ENCODE results near the gene SLC25A42. TPM values are rescaled to one million over a fixed set of nuclear protein-coding genes. Genes with fewer than 3 reads are reported as not detected.
A peak's percentile ranks its signal among the peaks of the same experiment; 100 is the strongest.

The SLC25A42 gene
- total and polyA plus RNA-seq, 5 experiments from 2014 or later, result 6.2 to 33.6 (median 14.5) TPM

GRCh38 chr19:19053508-19054314, 10.1 kb upstream of the SLC25A42 start:
- H3K27me3 Mint-ChIP-seq, result no peaks in the 10 kb centered on the region
- POLR2A ChIA-PET, result interaction anchor here (1.0 kb wide), 1 partner anchor 138 kb away, joined by 3 read pairs; the partner anchor contains the start of gene BORCS8
- ATAC-seq (peak; percentile 60 to 89), DNase-seq (peak; percentile 34 to 81 (median 64))
- H3K4me1 Mint-ChIP-seq, result peaks cover 0 to 2% (median 0%) of the 10 kb centered on the region in 4 donors
- no peak overlapping the region for H3K4me3 Mint-ChIP-seq
- H3K9me3 Mint-ChIP-seq, result no peaks in the 10 kb centered on the region
- peaks cover 0 to 49% (median 4%) of the 10 kb centered on the region in 3 donors for H3K36me3 Mint-ChIP-seq
- H3K27ac Mint-ChIP-seq, result no peak overlapping the region

DNA sequence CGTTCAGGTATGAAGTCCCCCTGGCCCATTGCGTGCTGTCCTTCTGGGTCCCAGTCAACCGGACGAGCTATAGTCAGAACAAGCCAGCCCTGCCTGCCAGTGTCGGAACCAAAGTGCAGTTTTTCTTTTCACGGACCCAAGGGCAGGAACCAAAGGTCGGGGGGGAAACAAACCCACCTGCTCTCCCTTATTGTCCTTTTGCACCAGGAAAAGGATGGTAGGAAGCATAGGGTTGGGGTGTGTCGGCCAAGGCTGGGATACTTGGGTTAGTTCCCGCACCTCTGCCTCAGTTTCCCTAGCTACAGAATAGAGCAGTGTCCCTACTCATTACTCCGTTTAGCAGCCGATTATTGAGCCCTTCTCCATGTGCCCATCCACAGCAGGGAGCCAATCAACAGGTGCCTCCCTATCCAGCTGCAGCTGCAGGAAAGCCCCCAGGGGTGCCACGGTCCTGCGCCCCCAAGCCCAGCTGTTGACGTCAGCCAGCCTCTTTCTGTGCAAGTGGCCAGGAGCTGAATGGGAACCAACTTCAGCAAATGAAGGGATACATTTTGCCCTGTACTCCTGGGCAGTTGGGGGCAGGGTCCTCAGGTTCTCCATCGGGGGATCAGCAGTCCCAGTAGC, 9.4 kb upstream of the SLC25A42 start:
- Mint-ChIP-seq H3K27me3 (no peaks in the 10 kb centered on the region), H3K27ac (peak overlapping the region in 1 of 10 donors; percentile 27), H3K4me1 (peaks cover 0 to 2% (median 0%) of the 10 kb centered on the region in 4 donors), H3K9me3 (no peaks in the 10 kb centered on the region), H3K4me3 (no peak overlapping the region), H3K36me3 (peaks cover 0 to 45% (median 4%) of the 10 kb centered on the region in 3 donors)
- ATAC-seq (no peak), DNase-seq (no peak)
- POLR2A ChIA-PET, result interaction anchor here (0.8 kb wide), 1 partner anchor 43 kb away, joined by 3 read pairs; no protein-coding TSS in a partner anchor

DNA sequence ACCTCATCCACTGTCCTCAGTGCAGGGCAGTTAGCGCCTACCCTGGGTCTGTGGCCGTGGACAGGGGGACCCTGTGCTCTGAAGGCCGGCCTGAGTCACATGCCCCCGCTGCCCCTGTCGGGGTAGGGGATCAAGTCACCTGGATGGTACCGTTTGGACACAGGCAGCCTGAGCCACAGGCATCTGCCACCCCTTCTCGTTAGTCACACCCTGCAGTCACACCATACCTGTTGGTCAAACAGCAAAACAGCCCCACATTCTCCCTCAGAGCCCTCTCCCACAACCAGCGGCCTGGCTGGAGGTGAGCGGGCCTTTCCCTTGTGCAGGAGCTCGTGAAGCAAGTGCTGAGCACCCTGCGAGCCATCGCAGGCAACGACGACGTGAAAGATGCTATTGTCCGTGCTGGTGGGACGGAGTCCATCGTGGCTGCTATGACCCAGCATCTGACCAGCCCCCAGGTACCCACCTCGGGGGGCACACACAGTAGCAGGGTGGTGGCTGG, 8.8 kb upstream of the SLC25A42 start:
- H3K27me3 Mint-ChIP-seq, result no peaks in the 10 kb centered on the region
- DNase-seq, result no peak
- POLR2A ChIA-PET, result interaction anchor here (0.6 to 0.8 kb wide), 2 partner anchors 44 to 1341 kb away, joined by 3 read pairs; no protein-coding TSS in a partner anchor
- H3K36me3 Mint-ChIP-seq, result peaks cover 0 to 40% (median 4%) of the 10 kb centered on the region in 3 donors
- H3K9me3 Mint-ChIP-seq, result no peaks in the 10 kb centered on the region
- no peak overlapping the region for H3K27ac Mint-ChIP-seq
- ATAC-seq, result no peak
- peaks cover 0 to 2% (median 0%) of the 10 kb centered on the region in 4 donors for H3K4me1 Mint-ChIP-seq
- no peak overlapping the region for H3K4me3 Mint-ChIP-seq

- H3K4me1 Mint-ChIP-seq, result peaks cover 0 to 2% (median 0%) of the 10 kb centered on the region in 4 donors
- H3K4me3 Mint-ChIP-seq, result no peak overlapping the region
- H3K36me3 Mint-ChIP-seq, result peaks cover 0 to 35% (median 4%) of the 10 kb centered on the region in 3 donors
- ATAC-seq (no peak), DNase-seq (no peak)
- H3K27me3 Mint-ChIP-seq, result no peaks in the 10 kb centered on the region
- H3K27ac Mint-ChIP-seq, result no peak overlapping the region
- H3K9me3 Mint-ChIP-seq, result no peaks in the 10 kb centered on the region
- POLR2A ChIA-PET, result no interaction called here
Observed at GRCh38 chr19:19055701-19056100, 8.1 kb upstream of the SLC25A42 start.

DNA sequence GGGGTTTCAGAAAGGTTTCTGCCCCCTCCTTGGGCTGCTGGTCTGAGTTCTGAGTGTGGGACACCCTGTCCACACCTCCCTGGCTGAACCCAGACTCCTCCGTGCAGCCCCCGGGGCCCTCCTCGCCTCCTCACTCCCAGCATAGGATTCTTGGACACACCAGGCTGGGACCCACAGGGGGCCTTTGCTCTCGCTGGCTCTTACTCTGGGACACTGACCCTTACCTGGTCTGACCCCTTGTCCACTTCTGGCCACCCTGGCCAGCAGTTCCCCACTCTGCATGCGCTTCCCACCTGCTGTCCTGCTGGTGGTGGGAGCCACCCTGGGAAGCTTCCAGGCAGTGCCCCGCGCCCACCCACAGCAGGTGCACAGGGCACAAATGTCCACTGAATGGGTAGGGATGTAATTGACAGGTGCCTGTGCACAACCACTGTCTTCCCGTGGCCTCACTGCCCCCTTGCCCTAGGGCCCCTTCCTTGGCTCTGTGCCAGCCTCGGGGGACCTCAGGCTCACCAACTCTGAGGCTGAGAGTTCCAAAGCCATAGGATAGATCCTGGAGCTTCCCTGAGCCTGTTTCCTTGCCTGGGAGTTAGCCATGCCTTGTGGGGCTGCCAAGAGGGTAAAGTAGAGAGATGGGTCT, 7.0 kb upstream of the SLC25A42 start:
- POLR2A ChIA-PET, result no interaction called here
- no peak for ATAC-seq
- Mint-ChIP-seq H3K9me3 (no peaks in the 10 kb centered on the region), H3K27ac (no peak overlapping the region), H3K4me3 (no peak overlapping the region), H3K36me3 (peaks cover 0 to 28% (median 4%) of the 10 kb centered on the region in 3 donors), H3K27me3 (no peaks in the 10 kb centered on the region), H3K4me1 (peaks cover 0 to 4% (median 0%) of the 10 kb centered on the region in 4 donors)
- no peak for DNase-seq

DNA sequence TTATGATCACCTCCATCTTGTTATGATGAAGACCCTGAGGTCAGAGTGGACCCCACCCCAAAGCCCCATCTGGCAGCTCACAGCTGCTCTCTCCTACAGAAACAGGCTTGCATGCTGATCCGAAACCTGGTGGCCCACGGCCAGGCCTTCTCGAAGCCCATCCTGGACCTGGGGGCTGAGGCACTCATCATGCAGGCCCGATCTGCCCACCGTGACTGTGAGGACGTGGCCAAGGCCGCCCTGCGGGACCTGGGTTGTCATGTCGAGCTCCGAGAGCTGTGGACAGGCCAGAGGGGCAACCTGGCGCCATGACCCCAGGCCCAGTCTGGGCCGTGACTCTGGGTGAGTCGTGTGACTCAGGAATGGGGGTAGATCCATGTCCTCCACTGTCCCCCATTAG, 6.5 kb upstream of the SLC25A42 start:
- POLR2A ChIA-PET, result no interaction called here
- Mint-ChIP-seq H3K9me3 (no peaks in the 10 kb centered on the region), H3K4me1 (peaks cover 0 to 4% (median 0%) of the 10 kb centered on the region in 4 donors), H3K4me3 (no peak overlapping the region), H3K36me3 (peaks cover 0 to 26% (median 4%) of the 10 kb centered on the region in 3 donors), H3K27me3 (no peaks in the 10 kb centered on the region), H3K27ac (no peak overlapping the region)
- DNase-seq (no peak), ATAC-seq (no peak)

- no peak overlapping the region for H3K27ac Mint-ChIP-seq
- peaks cover 0 to 25% (median 2%) of the 10 kb centered on the region in 3 donors for H3K36me3 Mint-ChIP-seq
- H3K27me3 Mint-ChIP-seq, result no peaks in the 10 kb centered on the region
- no peak overlapping the region for H3K4me3 Mint-ChIP-seq
- POLR2A ChIA-PET, result interaction anchor here (0.7 kb wide), 1 partner anchor 109 kb away, joined by 6 read pairs; no protein-coding TSS in a partner anchor
- ATAC-seq (no peak), DNase-seq (no peak)
- peaks cover 0 to 4% (median 2%) of the 10 kb centered on the region in 4 donors for H3K4me1 Mint-ChIP-seq
- no peaks in the 10 kb centered on the region for H3K9me3 Mint-ChIP-seq
Observed at GRCh38 chr19:19057720-19058119, 6.1 kb upstream of the SLC25A42 start.

- H3K4me1 Mint-ChIP-seq, result peaks cover 1 to 13% (median 5%) of the 10 kb centered on the region in 4 donors
- H3K36me3 Mint-ChIP-seq, result peaks cover 0 to 18% (median 0%) of the 10 kb centered on the region in 3 donors
- peak overlapping the region in 1 of 10 donors; percentile 77 for H3K27ac Mint-ChIP-seq
- DNase-seq, result no peak
- no peak overlapping the region for H3K4me3 Mint-ChIP-seq
- no peaks in the 10 kb centered on the region for H3K27me3 Mint-ChIP-seq
- H3K9me3 Mint-ChIP-seq, result no peaks in the 10 kb centered on the region
- POLR2A ChIA-PET, result interaction anchor here (0.6 kb wide), 1 partner anchor 505 kb away, joined by 4 read pairs; no protein-coding TSS in a partner anchor
- ATAC-seq, result no peak
Observed at GRCh38 chr19:19059018-19059836, 4.6 kb upstream of the SLC25A42 start.

DNA sequence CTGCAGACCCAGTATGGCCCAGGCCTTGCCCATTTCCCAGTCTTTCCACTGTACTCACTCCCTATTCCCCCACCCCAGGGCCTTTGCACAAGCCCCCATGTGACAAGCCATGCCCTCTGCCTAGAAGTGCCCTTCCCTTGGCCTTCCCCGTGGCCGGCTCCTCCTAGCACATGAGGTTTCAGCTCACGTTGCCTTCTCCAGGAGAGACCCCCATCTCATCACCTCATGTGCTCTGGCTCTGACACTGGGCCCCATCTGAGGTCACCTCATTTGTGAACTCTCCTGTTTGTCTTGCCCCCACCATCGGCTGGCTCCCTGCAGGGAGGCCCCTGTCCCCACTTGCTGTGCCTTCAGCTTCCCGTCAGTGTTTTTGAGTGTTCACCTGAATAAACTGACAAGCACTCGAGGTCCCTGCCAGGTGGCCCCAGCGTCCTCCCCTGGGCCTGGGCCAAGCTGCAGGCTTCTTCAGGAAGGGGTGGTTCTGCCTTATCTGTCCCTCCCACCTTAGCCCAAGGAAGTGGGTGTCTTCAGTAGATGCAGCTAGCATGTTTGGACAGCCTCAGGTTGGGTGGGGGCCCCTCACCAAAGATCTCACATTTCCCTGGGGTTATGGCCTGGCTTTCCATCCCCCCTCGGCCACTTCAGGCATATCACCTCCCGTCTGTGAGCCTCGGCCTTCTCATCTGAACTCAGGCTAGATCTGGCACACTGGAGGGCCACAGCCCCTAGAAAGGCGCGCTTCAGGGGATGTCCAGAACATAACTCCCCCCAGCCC, 3.8 kb upstream of the SLC25A42 start:
- Mint-ChIP-seq H3K9me3 (no peaks in the 10 kb centered on the region), H3K36me3 (peaks cover 0 to 18% (median 0%) of the 10 kb centered on the region in 3 donors), H3K4me1 (peaks cover 9 to 16% (median 11%) of the 10 kb centered on the region in 4 donors), H3K4me3 (peak overlapping the region in 1 of 10 donors; percentile 16), H3K27me3 (no peaks in the 10 kb centered on the region), H3K27ac (peak overlapping the region in 3 of 10 donors; percentile 64 to 77 (median 67))
- POLR2A ChIA-PET, result interaction anchor here (0.6 kb wide), 1 partner anchor 506 kb away, joined by 4 read pairs; no protein-coding TSS in a partner anchor
- ATAC-seq (no peak), DNase-seq (no peak)

- peak overlapping the region in 3 of 10 donors; percentile 15 to 58 (median 27) for H3K4me3 Mint-ChIP-seq
- no peak for DNase-seq
- POLR2A ChIA-PET, result no interaction called here
- ATAC-seq, result no peak
- peaks cover 10 to 27% (median 17%) of the 10 kb centered on the region in 4 donors for H3K4me1 Mint-ChIP-seq
- no peaks in the 10 kb centered on the region for H3K9me3 Mint-ChIP-seq
- no peaks in the 10 kb centered on the region for H3K27me3 Mint-ChIP-seq
- H3K36me3 Mint-ChIP-seq, result peaks cover 0 to 13% (median 0%) of the 10 kb centered on the region in 3 donors
- peak overlapping the region in 1 of 10 donors; percentile 65 for H3K27ac Mint-ChIP-seq
Observed at GRCh38 chr19:19061506-19061905, 2.3 kb upstream of the SLC25A42 start.
